Keratinocyte (primary cell): ENCODE measurements around the gene TAPT1. TPM values are rescaled to one million over a fixed set of nuclear protein-coding genes. Genes with fewer than 3 reads are reported as not detected.

Source experiments
- DNase-seq: peaks from one replicate; pipeline ENCODE4 v3.0.0-alpha.2; 2011; ENCODE audit warnings: low read depth, missing footprints, low spot score
- FAIRE-seq: peaks from 2 replicates; lab custom pipeline; 2011; peaks lifted over from hg19 to GRCh38; lab: Jason Lieb, UNC
- H2AFZ ChIP-seq: 2 replicates; pipeline ENCODE4 v1.6.0; 2012; ENCODE audit warnings: low read length, control low read depth, inconsistent platforms; ENCODE audit not compliant: control insufficient read depth
- H3K27ac ChIP-seq: 2 replicates; pipeline ENCODE4 v1.5.1; 2011; ENCODE audit warnings: low read length; ENCODE audit not compliant: control insufficient read depth, insufficient read depth
- H3K27me3 ChIP-seq: 3 replicates; pipeline ENCODE4 v1.6.0; 2011; ENCODE audit warnings: low read length; ENCODE audit not compliant: control insufficient read depth, insufficient read depth; ENCODE audit errors: extremely low read depth
- H3K36me3 ChIP-seq, 2 experiments: 2 replicates in 1 of 2; 3 replicates in 1 of 2; pipeline ENCODE4 v1.5.1; 2011; ENCODE audit warnings: low read length in 2 of 2, mild to moderate bottlenecking in 1 of 2; ENCODE audit not compliant: control insufficient read depth in 2 of 2, insufficient read depth in 2 of 2; ENCODE audit errors: extremely low read depth in 1 of 2
- H3K4me1 ChIP-seq: 3 replicates; pipeline ENCODE4 v1.5.1; 2011; ENCODE audit warnings: low read length; ENCODE audit not compliant: control insufficient read depth, insufficient read depth; ENCODE audit errors: extremely low read depth
- H3K4me2 ChIP-seq: 3 replicates; pipeline ENCODE4 v1.6.0; 2011; ENCODE audit warnings: low read depth, low read length; ENCODE audit not compliant: control insufficient read depth, insufficient read depth; ENCODE audit errors: extremely low read depth
- H3K4me3 ChIP-seq, 3 experiments: fragments of 200-600 bp in 1 of 3; sonication (generic) in 1 of 3; 2 replicates in 2 of 3; 3 replicates in 1 of 3; pipeline ENCODE4 v1.5.1; 2011 to 2016; ENCODE audit warnings: low read length in 3 of 3, mild to moderate bottlenecking in 3 of 3, control low read depth in 2 of 3, inconsistent platforms in 1 of 3, low read depth in 1 of 3, mixed read lengths in 1 of 3, mixed run types in 1 of 3, moderate library complexity in 1 of 3; ENCODE audit not compliant: control insufficient read depth in 2 of 3, insufficient read depth in 2 of 3; ENCODE audit errors: extremely low read depth in 1 of 3
- H3K79me2 ChIP-seq: 2 replicates; pipeline ENCODE4 v1.6.0; 2012; ENCODE audit warnings: low read length; ENCODE audit not compliant: control insufficient read depth, insufficient read depth
- H3K9ac ChIP-seq: 3 replicates; pipeline ENCODE4 v1.6.0; 2011; ENCODE audit warnings: low read length; ENCODE audit not compliant: control insufficient read depth, insufficient read depth; ENCODE audit errors: extremely low read depth
- H3K9me1 ChIP-seq: 3 replicates; pipeline ENCODE4 v1.6.0; 2011; ENCODE audit warnings: low read length; ENCODE audit not compliant: control insufficient read depth, insufficient read depth; ENCODE audit errors: extremely low read depth
- H3K9me3 ChIP-seq: 2 replicates; pipeline ENCODE4 v1.5.1; 2012; ENCODE audit warnings: low read depth, low read length; ENCODE audit not compliant: control insufficient read depth
- H4K20me1 ChIP-seq: 3 replicates; pipeline ENCODE4 v1.6.0; 2011; ENCODE audit warnings: low read length; ENCODE audit not compliant: control insufficient read depth, insufficient read depth; ENCODE audit errors: extremely low read depth
- CTCF ChIP-seq, 3 experiments: IDR thresholded peaks in 1 of 3; conservative IDR thresholded peaks in 1 of 3; optimal IDR thresholded peaks in 1 of 3; 2 replicates in 2 of 3; 3 replicates in 1 of 3; pipeline versions ENCODE3 to v1.5.1; 2011; ENCODE audit warnings: low read length in 3 of 3, mild to moderate bottlenecking in 3 of 3, moderate library complexity in 2 of 3, control low read depth in 1 of 3, inconsistent platforms in 1 of 3; ENCODE audit not compliant: insufficient read depth in 2 of 3; ENCODE audit errors: extremely low read depth in 1 of 3
- EZH2 ChIP-seq: IDR thresholded peaks from one replicate; pipeline ENCODE4 v1.6.1; 2012; ENCODE audit warnings: inconsistent platforms, mild to moderate bottlenecking, low read length, moderate library complexity
- dilution Hi-C: fragments of 300-500 bp; cut with MboI; formaldehyde crosslinking; loops from one replicate; pipeline ENCODE4 v1.7.0; 2020; ENCODE audit warnings: low sequenced_read_pairs; ENCODE audit not compliant: extremely low pct_ligation_motif_present
- polyA plus RNA-seq, 5 experiments: library from polyadenylated mRNA; depleted of rRNA in 3 of 5; stranded (reverse) in 3 of 5; stranded (forward) in 1 of 5; unstranded in 1 of 5; fragments of >200 nt; gene quantifications; 1 replicate in 1 of 5; 2 replicates in 3 of 5; 3 replicates in 1 of 5; pipeline versions ENCODE4 v1.2.1 to v1.2.3, GENCODE V29; 2011 to 2012; ENCODE audit warnings: missing spikeins in 2 of 5, low read depth in 1 of 5, low replicate concordance in 1 of 5

The TAPT1 gene
- polyA plus RNA-seq, 1 donor (not counting 4 experiments of a cell fraction or from before 2014, with no cell fraction given), result 10.7 TPM

- no peaks in the 10 kb centered on the region for H3K27me3 ChIP-seq
- no peak for DNase-seq
- no peak overlapping the region for H3K4me3 ChIP-seq
- H3K9me3 ChIP-seq, result no peaks in the 10 kb centered on the region
- H3K4me2 ChIP-seq, result no peak overlapping the region
- dilution Hi-C loops, result no loop called here
- FAIRE-seq, result no peak
- no peak overlapping the region for H2AFZ ChIP-seq
- peaks cover 5% of the 10 kb centered on the region for H3K4me1 ChIP-seq
- H3K9ac ChIP-seq, result no peak overlapping the region
- no peaks in the 10 kb centered on the region for H4K20me1 ChIP-seq
- no peaks in the 10 kb centered on the region for H3K36me3 ChIP-seq
- no peaks in the 10 kb centered on the region for H3K9me1 ChIP-seq
- H3K79me2 ChIP-seq, result peaks cover 4% of the 10 kb centered on the region
- no peak overlapping the region for H3K27ac ChIP-seq
- TF ChIP-seq CTCF (optimal IDR thresholded peaks at IDR 0.05 in 1 of 3, IDR thresholded peaks at IDR 0.05 in 1 of 3, conservative IDR thresholded peaks at IDR 0.05 in 1 of 3; ENCODE audit: extremely low read depth in 1 of 3, insufficient read depth in 2 of 3, low read length in 3 of 3), result no peak
- no peak for TF ChIP-seq EZH2
Observed at GRCh38 chr4:16229604-16230003, 3.3 kb upstream of the TAPT1 start.

- H3K9me1 ChIP-seq, result no peaks in the 10 kb centered on the region
- FAIRE-seq, result no peak
- no peaks in the 10 kb centered on the region for H3K27me3 ChIP-seq
- peaks cover 8% of the 10 kb centered on the region for H3K4me1 ChIP-seq
- TF ChIP-seq CTCF (optimal IDR thresholded peaks at IDR 0.05 in 1 of 3, IDR thresholded peaks at IDR 0.05 in 1 of 3, conservative IDR thresholded peaks at IDR 0.05 in 1 of 3; ENCODE audit: extremely low read depth in 1 of 3, insufficient read depth in 2 of 3, low read length in 3 of 3), result no peak
- no peak for TF ChIP-seq EZH2
- no peaks in the 10 kb centered on the region for H4K20me1 ChIP-seq
- peaks cover 16% of the 10 kb centered on the region for H3K79me2 ChIP-seq
- H3K9me3 ChIP-seq, result no peaks in the 10 kb centered on the region
- peak overlapping the region; percentile 91 for H2AFZ ChIP-seq
- H3K9ac ChIP-seq, result peak overlapping the region; percentile 82
- H3K27ac ChIP-seq, result peak overlapping the region; percentile 67
- dilution Hi-C loops, result no loop called here
- peak overlapping the region; percentile 91 for H3K4me2 ChIP-seq
- no peaks in the 10 kb centered on the region for H3K36me3 ChIP-seq
- peak overlapping the region; percentile 62 to 88 (median 85) for H3K4me3 ChIP-seq
- no peak for DNase-seq
Observed at GRCh38 chr4:16227462-16227868, 1.2 kb upstream of the TAPT1 start.
